OCI-LY7 (cell line): ENCODE measurements around the gene FAM222A. TPM values are rescaled to one million over a fixed set of nuclear protein-coding genes. Genes with fewer than 3 reads are reported as not detected.

Source experiments
- BruUV-seq: library from RNA; stranded (reverse); fragments of 400-500 nt; replicated peaks from 2 replicates; lab custom pipeline; 2021; lab: Mats Ljungman, UMichigan
- CTCF ChIA-PET: fragments of 300-600 bp; sonication (Branson Sonifier 250); formaldehyde crosslinking; loops from one replicate; lab custom pipeline; 2022; ENCODE audit warnings: antibody characterized with exemption; ENCODE audit not compliant: unreplicated experiment; lab: Charles Lee
- POLR2A ChIA-PET: fragments of 300-600 bp; sonication (Branson Sonifier 250); formaldehyde crosslinking; loops from one replicate; lab custom pipeline; 2022; ENCODE audit warnings: antibody characterized with exemption; lab: Charles Lee
- DNase-seq: peaks from one replicate; pipeline ENCODE4 v3.0.0-alpha.2; 2015; ENCODE audit warnings: low spot score
- H2AFZ ChIP-seq: fragments of 200-600 bp; sonication (generic), shearing (Covaris generic); 2 replicates; pipeline ENCODE4 v1.6.1; 2014; ENCODE audit warnings: mild to moderate bottlenecking, antibody characterized with exemption, low read length, moderate library complexity
- H3K27ac ChIP-seq: fragments of 200-600 bp; sonication (generic); 2 replicates; pipeline ENCODE4 v1.5.1; 2014; ENCODE audit warnings: mixed run types, low read depth, mild to moderate bottlenecking, moderate library complexity, low read length, inconsistent platforms; ENCODE audit not compliant: poor library complexity, severe bottlenecking
- H3K36me3 ChIP-seq: fragments of 200-600 bp; sonication (generic); 2 replicates; pipeline ENCODE4 v1.6.1; 2014; ENCODE audit warnings: mild to moderate bottlenecking, antibody characterized with exemption, low read length, moderate library complexity, mixed read lengths; ENCODE audit not compliant: insufficient read depth
- H3K4me1 ChIP-seq: fragments of 200-600 bp; sonication (generic); 2 replicates; pipeline ENCODE4 v1.5.1; 2014; ENCODE audit warnings: mild to moderate bottlenecking, low read length; ENCODE audit not compliant: insufficient read depth, poor library complexity, severe bottlenecking
- H3K4me2 ChIP-seq: fragments of 200-600 bp; sonication (generic); 2 replicates; pipeline ENCODE4 v1.6.1; 2014; ENCODE audit warnings: mild to moderate bottlenecking, low read length
- H3K4me3 ChIP-seq: fragments of 200-600 bp; sonication (generic); 2 replicates; pipeline ENCODE4 v1.5.1; 2014; ENCODE audit warnings: mild to moderate bottlenecking, low read depth, low read length; ENCODE audit not compliant: poor library complexity, severe bottlenecking
- H3K79me2 ChIP-seq: fragments of 200-600 bp; sonication (generic); 2 replicates; pipeline ENCODE4 v1.6.1; 2016; ENCODE audit warnings: low read depth, mild to moderate bottlenecking, low read length, moderate library complexity, mixed read lengths; ENCODE audit not compliant: insufficient read depth
- H3K9me2 ChIP-seq: fragments of 200-600 bp; sonication (generic); 2 replicates; pipeline ENCODE4 v1.6.1; 2016; ENCODE audit warnings: mild to moderate bottlenecking, low read length, mixed read lengths; ENCODE audit not compliant: insufficient read depth
- H3K9me3 ChIP-seq: fragments of 200-600 bp; sonication (generic); 2 replicates; pipeline ENCODE4 v1.6.1; 2014; ENCODE audit warnings: mild to moderate bottlenecking, mixed run types, low read length, mixed read lengths
- H4K20me1 ChIP-seq: fragments of 200-600 bp; sonication (generic); 2 replicates; pipeline ENCODE4 v1.6.1; 2014; ENCODE audit warnings: mild to moderate bottlenecking, antibody characterized with exemption, low read length, moderate library complexity, mixed read lengths; ENCODE audit not compliant: insufficient read depth
- CTCF ChIP-seq: fragments of 200-600 bp; sonication (generic); conservative IDR thresholded peaks from 2 replicates; pipeline ENCODE4 v1.5.1; 2014; ENCODE audit warnings: mild to moderate bottlenecking, antibody characterized with exemption, low read length, moderate library complexity, mixed read lengths
- EZH2phosphoT487 ChIP-seq: fragments of 200-600 bp; sonication (generic); IDR thresholded peaks from 2 replicates; pipeline ENCODE4 v1.6.1; 2018; ENCODE audit warnings: low read depth, borderline replicate concordance, mild to moderate bottlenecking, mixed run types, antibody characterized with exemption, low read length, moderate library complexity, mixed read lengths
- intact Hi-C: fragments of 100-400 bp; cut with micrococcal nuclease; formaldehyde crosslinking; loops from one replicate; pipeline ENCODE4 v1.10.0; 2022; ENCODE audit not compliant: unreplicated experiment
- total RNA-seq, 2 experiments: library from RNA; depleted of rRNA in 1 of 2; stranded (reverse); fragments of >200 nt in 1 of 2; shearing (Covaris generic) in 1 of 2; gene quantifications; 2 replicates each; pipeline ENCODE4 v1.2.3, GENCODE V29; 2014 to 2022

Gene FAM222A
- total RNA-seq, 2 experiments from 2014 or later: 0.98 to 1.8 TPM

GRCh38 chr12:109759595-109759994 lies 46.0 kb downstream of the FAM222A start:
- intact Hi-C loops: no loop called here
- no peak for DNase-seq
- TF ChIP-seq EZH2phosphoT487: no peak
- Histone ChIP-seq H3K4me3 (no peak overlapping the region), H3K27ac (no peak overlapping the region), H3K79me2 (no peaks in the 10 kb centered on the region), H3K4me1 (no peaks in the 10 kb centered on the region), H3K4me2 (no peak overlapping the region), H3K9me2 (no peaks in the 10 kb centered on the region), H2AFZ (no peak overlapping the region), H3K9me3 (0 out of 2 replicates have a peak, but pooled peaks cover 14% of the 10 kb centered on the region), H4K20me1 (no peaks in the 10 kb centered on the region), H3K36me3 (no peaks in the 10 kb centered on the region)
- POLR2A ChIA-PET: no interaction called here
- CTCF ChIA-PET: no interaction called here
- no TSS peak for BruUV-seq

GRCh38 chr12:109760031-109760929 lies 46.7 kb downstream of the FAM222A start:
- DNase-seq: no peak
- no peak for TF ChIP-seq EZH2phosphoT487
- TF ChIP-seq CTCF: no peak
- Histone ChIP-seq H3K9me3 (0 out of 2 replicates have a peak, but pooled peaks cover 14% of the 10 kb centered on the region), H3K9me2 (no peaks in the 10 kb centered on the region), H2AFZ (no peak overlapping the region), H3K27ac (no peak overlapping the region), H3K4me1 (no peaks in the 10 kb centered on the region), H3K4me3 (no peak overlapping the region), H3K79me2 (no peaks in the 10 kb centered on the region), H4K20me1 (no peaks in the 10 kb centered on the region), H3K4me2 (no peak overlapping the region), H3K36me3 (no peaks in the 10 kb centered on the region)
- intact Hi-C loops: no loop called here
- BruUV-seq: no TSS peak
- ChIA-PET CTCF (no interaction called here), POLR2A (interaction anchor here (0.7 kb wide), 1 partner anchor 117 kb away, joined by 3 read pairs; no protein-coding TSS in a partner anchor)

GRCh38 chr12:109760930-109761921 lies 47.6 kb downstream of the FAM222A start:
- intact Hi-C loops: no loop called here
- Histone ChIP-seq H3K27ac (no peak overlapping the region), H3K4me3 (no peak overlapping the region), H3K4me2 (no peak overlapping the region), H3K79me2 (no peaks in the 10 kb centered on the region), H3K36me3 (no peaks in the 10 kb centered on the region), H4K20me1 (no peaks in the 10 kb centered on the region), H2AFZ (no peak overlapping the region), H3K4me1 (no peaks in the 10 kb centered on the region), H3K9me3 (0 out of 2 replicates have a peak, but pooled peaks cover 11% of the 10 kb centered on the region), H3K9me2 (no peaks in the 10 kb centered on the region)
- ChIA-PET CTCF (no interaction called here), POLR2A (interaction anchor here (0.6 to 0.7 kb wide), 2 partner anchors 116 to 240 kb away, joined by 3 to 4 read pairs; no protein-coding TSS in a partner anchor)
- no peak for DNase-seq
- no TSS peak for BruUV-seq
- TF ChIP-seq EZH2phosphoT487: no peak
- TF ChIP-seq CTCF: no peak
